NOMO-1 (cell line): ENCODE results near the gene TNFAIP8L2.

Source experiments
- DNase-seq, 2 experiments: peaks; one replicate each; lab custom pipeline; 2025; ENCODE audit not compliant: unreplicated experiment in 2 of 2; lab: John Stamatoyannopoulos, UW

The TNFAIP8L2 gene

DNA sequence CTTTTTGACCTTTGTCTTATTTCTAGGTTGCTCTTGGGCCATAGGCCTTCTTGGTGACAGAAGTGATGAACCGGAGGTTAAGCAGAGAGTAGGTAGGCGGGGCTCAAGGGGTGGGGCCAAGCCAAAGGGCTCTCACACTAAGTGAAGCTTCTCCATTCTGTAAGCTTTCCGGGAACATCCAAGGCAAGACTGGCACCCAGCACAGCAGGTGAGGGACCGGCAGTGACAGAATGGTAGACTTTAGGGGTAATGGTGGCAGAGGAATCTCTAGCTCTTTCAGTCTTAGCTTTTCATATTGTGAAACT is at the start of gene TNFAIP8L2:
Gene TNFAIP8L2, plus strand, starts transcription at position 135 of the 305 bp plus-strand sequence. CDS start 2,049 bp downstream, outside the sequence.
- DNase-seq = peak; percentile 78 to 80

DNA sequence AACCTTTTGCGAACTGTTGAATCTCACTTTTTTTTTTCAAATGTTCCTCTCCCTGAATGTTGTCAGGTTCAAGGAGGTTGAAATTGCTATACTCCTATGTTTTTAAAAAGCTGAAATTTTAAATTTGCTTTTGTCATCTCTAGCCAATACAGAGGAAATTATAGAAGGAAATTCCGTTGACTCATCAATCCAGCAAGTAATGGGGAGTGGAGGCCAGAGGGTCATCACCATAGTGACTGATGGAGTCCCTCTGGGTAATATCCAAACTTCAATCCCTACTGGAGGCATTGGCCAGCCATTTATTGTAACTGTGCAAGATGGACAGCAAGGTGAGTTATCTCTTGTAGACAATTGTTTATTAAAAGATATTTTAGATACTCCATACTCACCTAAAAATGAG is 49.6 kb upstream of the TNFAIP8L2 start:
- DNase-seq = no peak

DNA sequence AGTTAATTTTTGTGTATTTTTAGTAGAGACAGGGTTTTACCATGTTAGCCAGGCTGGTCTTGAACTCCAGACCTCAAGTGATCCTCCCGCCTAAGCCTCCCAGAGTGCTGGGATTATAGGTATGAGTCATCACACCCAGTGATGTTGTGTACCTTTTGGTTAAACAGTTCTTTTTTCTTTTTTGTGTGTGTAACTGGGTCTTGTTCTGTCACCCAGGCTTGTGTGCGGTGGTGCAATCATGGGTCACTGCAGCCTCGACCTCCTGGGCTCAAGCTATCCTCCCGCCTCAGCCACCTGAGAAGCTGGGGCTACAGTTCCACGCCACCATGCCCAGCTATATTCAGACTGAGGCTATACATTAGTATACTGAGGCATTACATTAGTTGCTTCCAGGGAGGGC is 48.1 kb upstream of the TNFAIP8L2 start:
- DNase-seq = no peak

DNA sequence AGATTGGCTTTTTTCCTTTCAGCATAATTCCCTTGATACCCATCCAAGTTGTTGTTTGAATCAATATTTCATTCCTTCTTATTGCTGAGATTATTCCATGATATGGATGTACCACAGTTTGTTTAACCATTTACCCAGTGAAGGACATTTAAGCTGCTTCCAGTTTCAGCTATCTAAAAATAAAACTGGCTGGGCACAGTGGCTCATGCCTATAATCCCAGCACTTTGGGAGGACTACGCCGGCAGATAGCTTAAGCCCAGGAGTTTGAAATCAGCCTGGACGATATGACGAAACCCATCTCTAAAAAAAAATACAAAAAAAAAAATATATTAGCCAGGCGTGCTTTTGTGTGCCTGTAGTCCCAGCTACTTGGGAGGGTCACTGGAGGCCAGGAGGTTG is 42.6 kb upstream of the TNFAIP8L2 start:
- no peak for DNase-seq

DNA sequence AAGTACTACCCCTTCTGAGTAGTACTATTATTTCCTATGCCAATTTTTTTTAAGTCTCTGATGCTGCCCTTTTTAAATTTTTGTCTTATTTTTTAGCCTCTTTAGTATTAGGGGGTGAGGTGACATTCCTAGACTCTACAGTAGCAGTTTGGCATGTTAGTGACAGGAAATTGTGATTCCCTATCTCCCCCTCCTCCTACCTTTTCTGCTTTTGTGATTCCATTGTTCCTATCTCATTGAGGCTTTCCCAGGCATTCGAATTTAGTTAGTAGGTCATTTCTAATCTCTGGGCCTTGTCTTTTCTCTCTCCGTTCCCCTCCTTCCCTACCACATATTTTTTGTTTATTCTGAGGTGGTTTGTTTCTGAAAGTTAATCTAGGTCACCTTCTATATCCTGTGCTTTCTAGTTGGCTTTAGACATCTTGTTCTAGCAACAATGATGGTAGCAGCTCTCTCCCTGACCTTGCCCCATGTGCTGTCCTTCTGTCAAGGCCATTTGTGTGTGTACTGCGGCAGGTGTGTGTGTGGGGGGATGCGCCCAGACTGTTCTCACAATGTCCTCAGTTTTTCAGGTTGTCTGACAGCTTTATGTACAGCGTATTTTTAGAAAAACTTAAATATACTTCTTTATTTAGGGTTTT is 31.6 kb upstream of the TNFAIP8L2 start:
- no peak for DNase-seq

DNA sequence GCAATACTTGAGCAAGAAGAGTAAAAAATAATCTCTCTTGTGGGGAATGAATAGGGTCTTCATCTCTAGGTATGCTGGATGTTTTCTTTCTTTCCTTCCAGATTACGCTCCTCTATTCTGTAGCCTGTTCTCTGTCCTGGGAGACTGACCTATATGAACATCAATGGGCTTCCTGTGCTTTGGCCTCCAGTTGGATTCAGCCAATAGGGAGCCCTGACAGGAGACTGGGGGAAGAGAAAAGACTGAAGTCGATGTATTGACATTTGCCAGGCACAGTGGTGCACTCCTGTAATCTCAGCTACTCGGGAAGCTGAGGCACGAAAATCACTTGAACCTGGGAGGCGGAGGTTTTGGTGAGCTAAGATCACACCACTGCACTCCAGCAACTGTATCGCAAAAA is 27.6 kb upstream of the TNFAIP8L2 start:
- DNase-seq = no peak

DNA sequence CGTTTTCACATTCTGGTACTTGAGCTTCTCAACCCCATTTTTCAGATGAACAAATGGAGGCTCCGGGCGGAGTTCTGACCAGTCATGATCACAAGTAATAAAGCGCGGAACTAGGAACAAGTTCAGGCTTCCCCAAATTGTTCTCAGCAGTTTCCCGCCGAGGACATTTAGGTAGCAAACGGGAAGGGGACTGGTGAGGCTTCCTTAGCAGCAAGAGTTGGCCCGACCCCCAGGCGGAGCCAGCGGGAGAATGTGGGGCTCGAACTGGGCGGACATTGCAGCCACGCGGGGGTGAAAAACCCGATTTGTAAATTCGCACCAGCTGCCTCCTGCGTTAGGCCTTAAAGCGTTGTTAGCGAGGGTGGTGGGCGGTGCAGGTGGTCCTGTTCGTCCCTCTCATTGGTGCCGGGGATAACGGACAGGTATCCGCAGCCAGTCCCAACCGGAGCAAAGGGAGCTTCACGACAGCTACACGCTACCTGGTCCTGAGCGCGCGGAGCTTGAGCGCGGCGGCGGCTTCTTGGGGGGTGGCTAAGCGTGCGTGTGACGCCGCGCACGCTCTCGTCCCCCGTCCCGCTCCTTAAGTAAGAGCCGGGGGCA is 25.4 kb upstream of the TNFAIP8L2 start:
- peak in 1 of 2 experiments; percentile 14 for DNase-seq

DNA sequence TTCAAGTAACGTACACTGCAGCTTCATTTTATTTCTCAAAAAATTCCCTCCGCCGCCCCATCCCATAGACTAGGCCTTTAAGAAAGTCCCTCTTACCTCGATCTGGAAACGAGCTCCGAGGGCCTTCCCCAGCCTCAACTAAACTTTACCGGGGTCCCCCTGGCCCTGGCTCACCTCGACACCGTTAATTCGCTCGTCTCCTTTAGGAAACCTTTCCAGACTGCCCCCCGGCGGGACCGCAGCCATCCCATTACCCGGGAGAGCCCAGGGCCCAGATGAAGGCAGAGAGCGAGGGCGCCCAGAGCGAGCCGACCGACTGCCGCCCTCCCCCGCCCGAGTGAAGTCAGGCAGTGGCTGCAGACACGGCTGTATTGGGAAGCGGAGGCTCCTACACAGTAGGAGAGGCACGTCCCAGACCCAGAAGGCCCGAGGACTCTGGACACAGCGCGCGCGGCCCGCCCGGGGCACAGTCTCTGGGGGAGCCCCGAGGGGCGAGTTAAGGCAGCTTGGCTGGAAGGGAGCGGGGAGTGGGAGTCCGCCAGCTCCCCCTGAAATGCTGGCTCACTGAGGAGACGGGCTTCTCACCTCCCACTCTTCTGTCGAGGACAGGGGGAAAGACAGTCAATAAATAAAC is 24.6 kb upstream of the TNFAIP8L2 start:
- DNase-seq = no peak

DNA sequence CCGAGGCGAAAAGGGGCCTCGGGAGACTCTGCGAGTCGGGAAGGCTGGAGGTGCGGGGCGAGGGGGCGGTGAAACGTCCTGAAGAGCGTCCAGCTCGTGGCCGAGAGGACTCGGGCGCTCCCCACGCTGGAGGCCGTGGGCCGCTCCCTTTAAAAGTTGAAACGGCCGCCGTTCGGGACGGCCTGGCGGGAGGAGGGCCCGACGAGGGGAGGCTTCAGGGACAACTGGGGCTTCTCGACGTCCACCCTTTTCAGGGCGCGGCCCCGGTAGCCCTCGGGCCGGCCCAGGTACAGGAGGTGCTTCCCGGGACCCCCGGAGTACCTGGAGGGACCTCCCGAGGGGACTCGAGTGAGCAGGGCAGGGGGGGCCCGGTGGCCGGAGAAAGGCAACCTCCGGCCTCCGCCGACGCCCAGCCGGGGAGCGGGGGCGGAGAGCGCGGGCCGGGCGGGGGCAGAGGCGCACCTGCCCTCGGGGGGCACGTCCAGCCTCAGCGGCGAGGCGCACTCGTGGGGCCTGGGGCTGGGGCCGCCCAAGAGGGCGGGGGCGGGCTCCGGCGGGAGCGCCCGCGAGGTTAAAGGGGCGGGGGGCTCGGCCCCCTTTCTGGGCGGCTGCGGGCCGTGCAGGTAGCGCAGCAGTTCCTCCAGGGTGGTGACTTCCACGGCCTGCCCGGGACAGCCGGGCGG is 24.0 kb upstream of the TNFAIP8L2 start:
- no peak for DNase-seq

DNA sequence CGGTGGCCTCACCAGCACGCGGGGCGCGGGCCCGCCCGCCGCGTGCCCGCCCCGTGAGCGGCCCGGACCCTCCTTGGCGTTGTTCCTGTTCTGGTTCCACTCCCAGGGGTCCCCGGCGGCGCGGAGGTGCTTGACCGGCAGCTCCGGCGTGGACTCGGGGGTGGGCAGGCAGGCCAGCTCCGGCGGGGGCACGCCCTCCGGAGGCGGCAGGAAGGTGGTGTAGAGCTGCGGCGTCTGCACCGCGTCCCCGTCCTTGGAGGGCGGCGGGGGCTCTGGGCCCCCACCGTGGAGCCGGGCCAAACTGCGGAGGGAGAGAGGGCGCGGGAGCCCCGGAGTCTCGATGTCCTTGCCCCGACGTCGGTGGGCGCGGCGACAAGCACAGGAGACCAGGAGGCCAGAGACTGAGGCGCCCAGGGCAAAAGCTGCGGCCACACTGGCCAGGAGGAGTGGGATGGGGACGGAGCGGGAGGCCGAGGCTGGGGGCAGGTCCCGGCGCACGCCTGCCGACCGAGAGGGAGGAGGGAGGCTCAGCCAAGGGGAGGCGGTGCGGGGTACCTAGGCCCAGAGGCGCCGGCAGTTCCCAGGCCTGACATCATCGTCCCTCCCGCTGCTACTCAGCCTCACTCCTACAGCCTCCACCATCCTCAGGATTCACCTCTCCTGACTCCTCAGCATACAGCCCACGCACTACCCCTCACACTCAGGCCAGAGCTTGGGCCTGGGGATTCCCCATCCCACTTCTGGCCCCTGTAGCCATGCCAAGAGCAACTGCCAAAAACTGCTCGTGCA is 23.2 kb upstream of the TNFAIP8L2 start:
- no peak for DNase-seq

DNA sequence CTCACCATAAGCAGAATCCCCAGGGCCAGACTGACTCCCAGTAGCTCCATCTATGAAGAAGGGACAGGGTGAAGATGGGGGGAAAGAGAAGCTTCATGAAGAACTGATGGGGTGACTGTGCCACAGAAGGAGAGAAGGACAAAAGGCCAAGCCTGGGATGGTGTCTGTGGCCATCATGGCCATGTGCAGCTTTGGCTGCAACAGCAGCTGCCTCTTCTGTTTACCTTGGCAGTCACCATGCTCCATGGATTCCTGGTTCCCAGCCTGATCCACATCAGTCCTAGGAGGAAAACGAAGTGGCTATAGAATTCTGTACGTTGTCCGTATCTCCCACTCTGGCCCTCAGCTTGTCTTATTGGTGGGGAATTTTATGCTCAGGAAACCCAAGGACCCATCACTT is 22.1 kb upstream of the TNFAIP8L2 start:
- DNase-seq = no peak

DNA sequence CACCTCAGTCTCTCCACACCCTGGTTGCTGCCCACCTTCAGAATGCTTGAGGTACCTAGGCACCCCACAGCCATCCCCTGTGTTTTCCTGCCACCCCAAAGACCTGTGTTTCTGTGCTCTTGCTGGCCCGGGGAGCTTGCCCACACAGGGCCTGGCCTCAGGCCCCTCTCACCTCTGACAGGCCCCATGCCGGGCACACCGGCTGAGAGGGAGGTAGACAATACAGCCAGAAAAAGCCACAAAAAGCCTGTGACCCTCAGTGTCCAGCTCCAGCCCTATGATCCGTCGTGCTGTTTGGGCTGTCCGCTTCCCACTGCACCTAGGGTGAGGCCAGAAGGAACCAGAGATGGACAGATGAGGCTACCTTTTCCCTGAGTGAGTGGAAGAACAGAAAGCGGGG is 21.5 kb upstream of the TNFAIP8L2 start:
- DNase-seq = no peak

DNA sequence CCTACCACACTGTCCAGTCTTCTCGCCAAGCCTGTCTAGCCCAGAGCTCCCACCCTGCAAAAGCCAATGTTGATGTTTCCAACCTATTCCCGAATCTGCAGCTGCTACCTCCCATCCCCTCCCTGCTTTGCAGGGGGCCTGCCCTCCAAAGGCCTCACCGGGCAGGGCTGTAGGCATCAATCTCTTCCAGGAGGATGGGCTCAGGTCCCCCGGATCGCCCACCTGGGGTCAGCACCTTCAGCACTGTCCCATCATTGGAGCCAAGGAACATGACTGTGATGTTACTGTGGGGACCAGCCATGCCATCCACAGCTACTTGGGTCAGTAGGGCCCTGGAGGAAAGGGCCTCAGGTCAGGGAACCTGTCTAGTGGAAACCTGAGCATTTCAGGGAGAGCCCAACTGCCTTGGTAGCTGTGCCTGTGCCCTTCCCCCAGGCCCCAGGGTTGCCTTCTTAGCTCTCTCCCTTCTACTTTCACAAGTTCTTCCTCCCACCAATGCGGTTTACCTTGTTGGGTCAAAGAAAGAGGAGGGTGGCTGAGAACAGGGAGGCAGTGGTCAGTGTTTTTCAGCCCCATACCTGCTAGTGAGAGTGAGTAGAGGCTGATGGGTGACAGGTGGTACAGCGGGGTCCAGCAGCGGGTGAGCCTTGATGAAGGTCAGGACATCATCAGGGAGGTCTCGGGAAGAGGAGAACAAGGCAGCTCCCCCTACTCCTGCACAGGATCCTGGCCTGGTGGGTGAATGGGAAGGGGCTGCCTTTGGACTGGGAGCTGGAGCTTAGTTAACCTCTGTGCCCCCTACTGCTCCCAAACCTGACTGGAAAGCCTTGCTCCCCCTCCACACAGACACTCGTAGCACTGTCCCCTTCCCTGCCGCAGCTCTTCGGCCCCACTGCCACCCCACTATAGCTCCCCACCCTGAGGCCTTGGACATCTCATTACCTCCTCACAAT is 20.7 kb upstream of the TNFAIP8L2 start:
- DNase-seq = no peak

DNA sequence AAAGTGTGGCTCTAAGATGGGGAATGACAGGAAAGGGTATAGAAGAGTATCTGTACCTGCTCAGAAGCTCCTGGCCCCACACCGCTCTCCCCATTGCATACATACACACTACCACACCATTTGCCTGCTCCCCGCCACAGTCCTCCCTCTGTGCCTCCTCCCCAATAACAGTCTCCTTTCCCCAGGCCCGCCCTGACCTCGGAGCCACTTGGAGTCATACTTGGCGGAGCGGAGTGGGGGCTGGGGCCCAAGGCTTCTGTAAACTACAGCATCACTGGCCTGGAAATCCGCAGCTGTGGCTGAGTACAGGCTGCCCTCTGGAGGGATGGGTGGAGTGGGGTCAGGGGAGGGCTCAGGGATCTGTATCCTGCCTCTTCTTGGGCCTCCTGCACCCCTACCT is 18.7 kb upstream of the TNFAIP8L2 start:
- no peak for DNase-seq

DNA sequence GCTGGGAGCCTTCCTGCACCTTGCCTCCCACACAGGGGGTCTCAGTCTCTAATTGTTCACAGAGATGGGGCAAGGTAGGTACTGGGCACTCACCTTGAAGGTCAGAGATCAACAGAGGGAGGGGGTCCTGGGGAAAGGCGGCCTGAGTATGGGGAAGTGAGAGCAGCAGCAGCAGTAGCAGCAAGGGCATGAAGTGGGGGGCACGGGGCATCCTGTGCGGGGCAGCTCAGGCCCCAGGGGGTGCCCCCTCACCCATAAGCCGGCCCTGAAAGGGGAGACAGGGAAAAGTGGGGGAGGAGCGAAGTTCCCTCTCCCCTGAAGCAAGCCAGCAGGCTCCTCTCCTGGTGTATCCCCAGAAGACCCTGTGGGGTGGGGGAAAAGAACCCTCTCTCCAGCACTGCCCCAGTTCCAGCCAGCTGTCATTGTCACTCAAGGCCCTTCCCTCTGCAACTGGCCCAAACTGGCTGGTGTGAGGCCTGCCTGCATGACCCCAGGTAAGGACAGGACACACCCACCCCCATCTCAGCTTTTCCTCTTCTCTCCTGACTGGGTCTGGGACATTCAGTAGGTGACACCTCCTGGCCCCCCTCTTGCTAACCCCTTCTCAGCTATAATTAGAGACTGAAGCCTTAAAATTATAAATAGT is 13.9 kb upstream of the TNFAIP8L2 start:
- no peak for DNase-seq

DNA sequence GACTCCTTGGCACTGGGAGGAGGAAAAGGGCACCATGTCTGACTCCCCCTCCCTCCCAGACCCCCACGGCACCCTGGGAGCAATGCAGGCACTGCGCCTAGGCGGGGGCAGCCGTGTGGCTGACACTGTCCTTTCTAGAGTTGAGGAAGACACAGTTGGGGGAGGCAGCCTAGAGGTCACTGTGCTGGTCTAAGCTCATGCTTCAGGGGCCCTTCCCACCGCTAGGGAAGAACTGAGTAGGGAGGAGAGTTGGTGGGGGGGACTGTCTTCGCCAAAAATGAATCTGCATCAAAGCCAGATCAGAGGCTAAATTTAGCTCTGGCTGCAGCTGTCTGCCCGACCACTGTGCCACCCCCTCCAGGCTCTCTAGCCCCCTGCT is 13.4 kb upstream of the TNFAIP8L2 start:
- no peak for DNase-seq

DNA sequence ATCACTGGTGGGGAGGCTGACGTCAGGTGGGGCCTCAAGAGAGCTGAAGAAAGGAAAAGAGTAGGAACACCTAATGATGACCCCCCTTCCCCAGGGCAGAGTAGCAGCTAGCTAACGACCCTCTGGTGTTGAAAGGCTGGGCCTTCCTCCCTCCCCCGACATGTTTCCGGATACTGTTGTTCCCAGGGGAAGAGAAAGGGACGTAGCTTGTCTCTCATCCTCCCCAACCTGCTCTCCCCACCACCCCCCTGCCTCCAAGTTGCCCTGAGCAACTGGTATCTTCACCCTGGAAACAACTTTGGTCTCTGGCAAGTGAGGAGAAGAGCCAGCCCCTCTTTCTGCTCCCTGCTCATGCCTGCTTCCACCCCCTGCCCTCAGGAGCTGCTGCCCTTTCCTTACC is 12.5 kb upstream of the TNFAIP8L2 start:
- no peak for DNase-seq

DNA sequence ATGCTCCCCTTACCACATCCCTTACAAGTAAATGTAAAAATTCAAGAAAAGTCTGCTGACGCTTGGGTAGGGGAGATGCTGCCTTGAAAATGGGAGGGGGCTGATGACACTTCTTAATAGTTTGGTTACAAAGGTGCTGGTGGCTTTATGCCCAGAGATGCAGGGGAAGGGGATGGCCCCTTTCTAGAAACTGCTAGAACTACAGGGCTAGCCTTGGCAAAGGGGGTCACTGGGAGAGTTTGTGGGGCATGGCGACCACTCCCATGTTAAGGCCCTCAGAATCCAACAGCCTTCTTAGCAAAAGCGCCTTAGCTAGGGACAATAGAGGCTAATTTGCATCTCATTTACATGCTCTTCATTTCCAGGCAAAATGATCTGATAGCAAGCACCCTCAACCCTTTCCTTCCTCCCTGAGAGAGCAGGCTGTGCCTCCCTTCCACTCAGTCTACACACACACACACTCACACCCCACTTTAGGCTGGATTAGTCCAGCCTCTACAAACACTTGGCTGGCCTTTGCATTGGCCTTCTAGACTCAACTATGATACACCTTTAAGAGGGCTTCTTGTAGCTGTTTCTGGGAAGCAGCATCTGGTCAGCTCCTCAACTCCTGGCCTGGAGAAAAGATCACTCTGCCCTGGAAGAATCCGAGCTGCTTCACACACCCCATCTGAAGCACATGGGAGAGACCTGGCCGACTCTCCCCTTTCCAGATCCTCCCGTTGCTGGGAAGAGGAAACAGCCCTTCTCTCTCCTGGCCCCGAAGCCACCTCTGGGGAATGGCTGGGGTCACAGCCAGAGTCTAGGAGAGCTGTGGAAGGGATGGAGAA is 11.8 kb upstream of the TNFAIP8L2 start:
- no peak for DNase-seq
